NCI-H187 (cell line): Measurements from ENCODE around the gene GPR146.
"Not testable (repeated sequence)": the region's sequence is repeated elsewhere in the genome, so short reads cannot be mapped to it uniquely, and the experiment has no call there.

Source experiments
- DNase-seq, 2 experiments: peaks; one replicate each; lab custom pipeline; 2025; lab: John Stamatoyannopoulos, UW

GPR146 gene

GRCh38 chr7:1058311-1058710, 14.0 kb downstream of the GPR146 start:
- no peak for DNase-seq

DNA sequence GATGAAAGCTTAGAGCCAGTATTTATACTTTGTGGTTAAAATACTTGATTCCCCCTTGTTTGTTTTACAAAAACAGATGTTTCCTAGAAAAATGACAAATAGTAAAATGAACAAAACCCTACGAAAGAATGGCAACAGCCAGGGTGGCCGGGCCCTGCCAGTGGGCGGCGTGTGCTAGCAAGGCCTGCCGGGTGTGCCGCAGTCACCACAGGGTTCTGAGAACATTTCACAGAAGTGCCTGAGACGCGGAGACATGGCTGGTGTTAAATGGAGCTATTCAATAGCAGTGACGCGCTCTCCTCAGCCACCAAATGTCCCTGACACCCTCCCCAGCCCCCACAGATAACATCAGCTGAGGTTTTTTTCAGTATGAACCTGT, 14.5 kb downstream of the GPR146 start:
- no peak for DNase-seq

DNA sequence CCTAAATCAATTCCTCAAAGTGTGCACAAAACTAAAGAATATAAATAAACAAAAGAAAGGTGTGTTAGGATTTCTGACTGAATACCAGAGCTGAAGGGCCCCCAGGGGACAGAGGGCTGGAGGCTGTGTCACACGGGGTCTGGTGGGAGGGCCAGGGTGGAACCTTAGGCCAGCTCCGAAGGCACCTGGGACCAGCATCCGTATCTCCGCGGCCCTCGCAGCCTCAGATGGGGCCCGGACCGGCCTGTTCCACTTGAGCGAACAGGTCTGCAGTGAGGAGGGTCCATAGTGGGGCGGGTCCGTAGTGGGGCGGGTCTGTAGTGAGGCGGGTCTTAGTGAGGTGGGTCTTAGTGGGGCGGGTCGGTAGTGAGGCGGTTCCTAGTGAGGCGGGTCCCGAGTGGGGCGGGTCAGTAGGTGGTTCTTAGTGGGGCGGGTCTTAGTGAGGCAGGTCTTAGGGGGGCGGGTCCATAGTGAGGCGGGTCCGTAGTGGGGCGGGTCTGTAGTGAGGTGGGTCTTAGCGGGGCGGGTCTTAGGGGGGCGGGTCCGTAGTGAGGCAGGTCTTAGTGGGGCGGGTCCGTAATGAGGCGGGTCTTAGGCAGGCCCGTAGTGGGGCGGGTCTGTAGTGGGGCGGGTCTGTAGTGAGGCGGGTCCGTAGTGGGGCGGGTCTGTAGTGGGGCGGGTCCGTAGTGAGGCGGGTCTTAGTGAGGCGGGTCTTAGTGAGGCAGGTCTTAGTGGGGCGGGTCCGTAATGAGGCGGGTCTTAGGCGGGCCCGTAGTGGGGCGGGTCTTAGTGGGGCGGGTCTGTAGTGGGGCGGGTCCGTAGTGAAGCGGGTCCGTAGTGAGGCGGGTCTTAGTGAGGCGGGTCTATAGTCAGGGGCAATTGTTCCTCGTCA, 15.1 kb downstream of the GPR146 start:
- DNase-seq = no peak

GRCh38 chr7:1060315-1061072, 16.1 kb downstream of the GPR146 start:
- no peak for DNase-seq

- no peak for DNase-seq
Observed at GRCh38 chr7:1061180-1061579, 16.8 kb downstream of the GPR146 start.

GRCh38 chr7:1062296-1063294, 18.2 kb downstream of the GPR146 start:
- no peak for DNase-seq

DNA sequence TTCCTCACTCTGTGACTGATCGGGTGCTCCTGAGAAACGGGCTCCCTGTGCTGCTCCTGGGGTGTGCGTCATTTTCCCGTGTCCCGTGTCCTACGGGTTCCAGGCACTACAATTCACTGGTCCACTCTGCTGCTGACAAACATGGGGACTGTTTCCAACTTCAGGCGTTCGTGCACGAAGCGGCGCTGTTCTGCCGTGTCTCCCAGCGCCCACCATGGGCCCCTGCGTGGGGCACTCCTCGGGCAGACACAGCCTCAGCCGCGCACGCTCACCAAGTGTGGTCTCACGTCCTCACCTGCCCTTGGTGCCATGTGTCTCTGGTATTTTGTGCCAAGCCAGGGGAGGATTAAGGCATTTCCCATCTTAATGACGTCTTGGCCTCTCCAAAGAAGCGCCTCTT, 19.0 kb downstream of the GPR146 start:
- DNase-seq = no peak

DNA sequence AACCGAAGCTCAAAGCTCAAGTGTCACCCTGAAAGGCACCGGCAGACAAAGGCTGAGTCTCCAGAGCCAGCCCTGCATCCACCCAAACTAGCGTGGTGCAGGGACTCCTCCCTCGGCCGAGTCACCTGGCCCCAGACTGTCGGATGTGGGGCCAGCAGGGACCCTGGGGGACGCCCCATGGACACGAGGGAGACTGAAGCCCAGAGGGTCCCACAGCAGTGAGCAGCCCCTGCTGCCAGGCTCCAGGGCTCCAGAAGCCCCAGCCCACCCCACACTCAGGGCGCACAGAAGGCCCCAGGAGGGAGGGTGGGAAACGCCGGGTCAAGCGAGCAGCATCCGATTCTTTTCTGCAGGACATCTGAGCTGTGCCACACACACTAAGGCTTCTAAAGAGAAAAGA, 20.2 kb downstream of the GPR146 start:
- no peak for DNase-seq

DNA sequence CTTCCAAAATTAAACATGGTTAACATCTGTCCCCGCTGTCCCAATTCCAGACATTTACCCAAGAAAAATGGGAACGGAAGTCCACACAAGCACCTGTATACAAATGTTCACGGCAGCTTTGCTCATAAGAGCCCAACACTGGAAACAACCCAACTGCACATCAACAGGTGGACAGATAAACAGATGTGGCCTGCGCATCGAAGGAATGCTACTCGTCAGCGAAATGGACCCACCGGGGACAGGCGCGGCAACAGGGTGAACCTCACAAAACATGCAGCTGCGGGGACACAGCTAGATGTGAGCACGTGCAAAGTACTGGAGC, 20.9 kb downstream of the GPR146 start:
- no peak for DNase-seq

GRCh38 chr7:1065585-1066241, 21.4 kb downstream of the GPR146 start:
- DNase-seq = peak; percentile 43 to 88

- DNase-seq = no peak
Observed at GRCh38 chr7:1066242-1066588, 21.9 kb downstream of the GPR146 start.

DNA sequence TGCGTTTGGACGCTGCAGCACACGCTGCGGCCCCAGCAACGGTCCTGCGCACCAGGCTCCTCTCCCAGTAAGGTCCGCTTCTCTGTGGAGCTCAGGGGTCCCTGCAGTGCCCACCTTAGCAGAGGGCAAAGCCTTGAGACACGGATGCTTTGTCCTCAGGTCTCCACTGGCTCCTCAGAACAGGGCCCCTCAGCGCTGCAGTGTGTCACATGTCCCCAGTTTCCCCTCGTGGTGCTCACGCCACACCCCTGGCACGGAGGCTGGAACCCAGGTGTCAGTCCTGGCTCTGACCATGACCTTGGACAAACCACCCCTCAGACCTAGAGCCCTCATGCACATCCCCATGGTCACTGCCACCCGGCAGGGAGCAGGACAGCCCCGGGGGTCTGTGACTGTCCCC, 23.7 kb downstream of the GPR146 start:
- DNase-seq = no peak

GRCh38 chr7:1068619-1069018, 24.3 kb downstream of the GPR146 start:
- no peak for DNase-seq

GRCh38 chr7:1070544-1071011, 26.2 kb downstream of the GPR146 start:
- no peak for DNase-seq

GRCh38 chr7:1071731-1072254, 27.4 kb downstream of the GPR146 start:
- DNase-seq = no peak

DNA sequence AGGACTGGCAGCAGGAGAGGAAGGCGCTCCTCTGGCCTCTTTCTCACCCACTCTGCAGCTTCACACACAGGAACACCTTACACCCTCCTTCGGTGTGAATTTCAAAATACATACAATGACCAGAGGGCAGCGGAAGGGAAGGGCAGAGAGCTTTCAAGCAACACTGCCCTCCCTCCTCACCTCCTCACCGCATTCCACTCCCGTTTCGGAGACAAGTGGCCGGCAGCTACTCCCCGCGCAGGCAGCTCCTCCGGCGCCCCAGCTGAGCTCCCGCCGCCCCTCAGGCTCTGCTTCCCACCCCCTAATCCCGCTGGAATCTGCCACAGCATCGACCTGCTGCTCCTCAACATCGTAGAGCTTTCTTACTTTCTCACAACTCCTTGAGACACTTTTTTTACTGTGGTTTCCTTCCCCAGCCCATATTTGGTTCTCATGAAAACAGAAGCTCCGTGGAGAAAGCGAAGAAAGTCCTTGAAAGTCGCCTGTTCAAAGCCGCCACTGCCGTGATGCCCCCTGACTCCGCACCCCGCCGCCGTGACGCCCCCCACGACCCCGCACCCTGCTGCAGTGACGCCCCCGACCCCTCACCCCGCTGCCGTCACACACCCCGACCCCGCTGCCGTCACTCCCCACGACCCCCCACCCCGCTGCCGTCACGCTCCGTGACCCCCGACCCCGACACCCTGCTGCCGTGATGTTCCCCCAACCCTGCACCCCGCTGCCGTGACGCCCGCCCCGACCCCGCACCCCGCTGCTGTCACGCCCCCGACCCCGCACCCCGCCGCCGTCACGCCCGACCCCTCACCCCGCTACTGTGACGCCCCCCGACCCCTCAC, 29.0 kb downstream of the GPR146 start:
- DNase-seq = no peak

GRCh38 chr7:1074018-1074417, 29.7 kb downstream of the GPR146 start:
- not testable (repeated sequence) for DNase-seq

- DNase-seq = no peak
Observed at GRCh38 chr7:1074593-1075431, 30.5 kb downstream of the GPR146 start.
